HG03469 (cell line): Measurements from ENCODE around the gene PTPN11.

Experiments used
- ATAC-seq: cut with Tn5 transposase; IDR thresholded peaks from one replicate; pipeline ENCODE4 v1.9.1; 2021; ENCODE audit warnings: mild to moderate bottlenecking, moderate library complexity, moderate number of reproducible peaks; ENCODE audit not compliant: unreplicated experiment

Gene PTPN11

GRCh38 chr12:112538740-112539139, 120.0 kb downstream of the PTPN11 start:
- ATAC-seq: no peak

- ATAC-seq: no peak
These were observed 120.5 kb downstream of the PTPN11 start for GRCh38 chr12:112539221-112539620.

DNA sequence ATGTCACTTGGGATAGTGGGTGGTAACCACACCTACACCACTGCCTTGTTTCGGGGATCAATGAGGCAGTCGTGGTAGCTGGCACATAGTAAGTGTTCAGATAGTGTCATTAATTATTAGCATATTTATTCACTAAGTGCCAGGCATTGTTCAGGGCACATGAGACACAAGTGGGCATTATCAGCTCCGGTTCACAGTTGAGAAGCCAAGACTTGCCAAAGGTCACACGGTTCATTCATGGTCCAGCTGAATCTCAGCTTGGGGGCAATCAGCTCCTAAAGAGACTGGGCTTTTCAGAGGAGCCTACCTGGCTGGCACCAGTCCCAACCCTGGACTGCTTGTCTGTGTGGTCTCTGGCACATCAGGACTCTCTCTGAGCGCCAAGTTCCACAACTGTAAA, 121.3 kb downstream of the PTPN11 start:
- ATAC-seq: no peak

- no peak for ATAC-seq
These were observed 125.0 kb downstream of the PTPN11 start for GRCh38 chr12:112543751-112544150.

DNA sequence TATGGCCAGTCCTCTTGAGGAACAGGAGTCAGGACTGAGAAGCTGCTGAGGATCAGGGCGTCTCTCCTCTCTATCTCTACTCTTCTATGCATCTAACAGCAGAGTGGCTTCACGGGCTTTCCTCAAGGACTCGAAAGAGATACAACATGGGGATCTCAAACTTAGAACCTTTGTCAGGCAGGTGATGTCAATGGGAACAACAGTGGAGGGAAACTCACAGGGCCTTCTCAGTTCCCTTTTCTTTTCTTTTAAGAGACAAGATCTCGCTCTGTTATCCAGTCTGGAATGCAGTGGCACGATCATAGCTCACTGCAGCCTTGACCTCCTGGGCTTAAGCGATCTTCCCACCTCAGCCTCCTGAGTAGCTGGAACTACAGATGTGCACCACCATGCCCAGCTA, 127.6 kb downstream of the PTPN11 start:
- no peak for ATAC-seq

- no peak for ATAC-seq
These were observed 128.2 kb downstream of the PTPN11 start for GRCh38 chr12:112546996-112547395.

- no peak for ATAC-seq
These were observed 130.3 kb downstream of the PTPN11 start for GRCh38 chr12:112549031-112549430.

DNA sequence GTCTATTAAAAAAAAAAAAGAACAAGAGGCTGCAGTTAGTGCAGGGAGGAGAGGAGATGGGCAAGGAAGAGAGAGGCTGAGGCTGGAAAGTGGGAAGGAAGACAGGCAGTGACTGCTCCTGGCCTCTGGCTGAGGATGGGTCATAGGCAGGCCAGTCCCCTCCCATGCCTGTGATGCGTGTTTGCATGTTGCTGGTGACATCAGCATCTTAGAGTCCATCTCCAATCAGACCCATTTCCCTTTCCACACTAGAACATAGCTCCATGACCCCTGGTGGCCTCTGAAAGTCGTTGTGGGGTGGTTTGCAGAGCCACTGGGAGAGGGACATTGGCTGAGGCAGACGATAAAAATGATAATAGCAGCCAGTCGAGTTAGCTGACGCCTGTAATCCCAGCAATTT, 132.9 kb downstream of the PTPN11 start:
- ATAC-seq: no peak

- ATAC-seq: no peak
These were observed 137.0 kb downstream of the PTPN11 start for GRCh38 chr12:112555621-112556233.

GRCh38 chr12:112557951-112558630, 139.3 kb downstream of the PTPN11 start:
- no peak for ATAC-seq
